Measurements from ENCODE around the gene ZBTB32.

The ZBTB32 gene

DNA sequence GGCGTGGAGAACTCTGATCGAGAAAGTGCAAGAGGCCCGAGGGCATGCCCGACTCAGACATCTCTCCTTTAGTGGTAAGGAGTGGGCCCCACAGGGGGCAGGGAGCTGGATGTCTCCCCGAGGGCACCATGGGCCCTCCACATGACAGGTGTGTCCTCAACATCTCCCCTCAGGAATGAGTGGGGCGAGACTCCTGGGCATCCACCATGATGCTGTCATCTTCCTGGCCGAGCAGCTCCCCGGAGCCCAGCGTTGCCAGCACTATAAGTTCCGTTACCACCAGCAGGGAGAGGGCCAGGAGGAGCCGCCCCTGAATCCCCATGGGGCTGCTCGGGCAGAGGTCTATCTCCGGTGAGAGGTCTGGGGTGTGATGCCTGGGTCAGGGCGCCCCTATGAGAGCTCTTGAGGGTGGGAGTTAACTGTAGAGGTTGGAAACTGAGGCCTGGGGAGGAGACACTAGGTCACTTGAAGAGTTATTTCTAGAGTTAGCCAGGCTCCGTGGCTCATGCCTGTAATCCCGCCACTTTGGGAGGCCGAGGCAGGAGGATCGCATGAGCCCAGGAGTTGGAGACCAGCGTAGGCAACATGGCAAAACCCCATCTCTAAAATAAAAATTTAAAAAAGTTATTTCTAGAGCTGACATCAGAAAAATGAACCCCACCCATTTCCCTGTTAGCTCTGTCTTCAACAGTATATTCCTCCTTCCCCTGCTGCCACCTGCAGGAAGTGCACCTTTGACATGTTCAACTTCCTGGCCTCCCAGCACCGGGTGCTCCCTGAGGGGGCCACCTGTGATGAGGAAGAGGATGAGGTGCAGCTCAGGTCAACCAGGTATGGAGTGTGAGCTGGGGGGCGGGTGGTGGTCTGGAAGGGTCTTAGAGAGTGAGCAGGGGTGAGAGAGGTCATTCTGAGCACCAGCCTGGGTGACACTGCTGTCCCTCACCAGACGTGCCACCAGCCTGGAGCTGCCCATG lies 32.8 kb downstream of the ZBTB32 start:
- no peak for DNase-seq (ENCODE audit: low read depth, low spot score)

DNA sequence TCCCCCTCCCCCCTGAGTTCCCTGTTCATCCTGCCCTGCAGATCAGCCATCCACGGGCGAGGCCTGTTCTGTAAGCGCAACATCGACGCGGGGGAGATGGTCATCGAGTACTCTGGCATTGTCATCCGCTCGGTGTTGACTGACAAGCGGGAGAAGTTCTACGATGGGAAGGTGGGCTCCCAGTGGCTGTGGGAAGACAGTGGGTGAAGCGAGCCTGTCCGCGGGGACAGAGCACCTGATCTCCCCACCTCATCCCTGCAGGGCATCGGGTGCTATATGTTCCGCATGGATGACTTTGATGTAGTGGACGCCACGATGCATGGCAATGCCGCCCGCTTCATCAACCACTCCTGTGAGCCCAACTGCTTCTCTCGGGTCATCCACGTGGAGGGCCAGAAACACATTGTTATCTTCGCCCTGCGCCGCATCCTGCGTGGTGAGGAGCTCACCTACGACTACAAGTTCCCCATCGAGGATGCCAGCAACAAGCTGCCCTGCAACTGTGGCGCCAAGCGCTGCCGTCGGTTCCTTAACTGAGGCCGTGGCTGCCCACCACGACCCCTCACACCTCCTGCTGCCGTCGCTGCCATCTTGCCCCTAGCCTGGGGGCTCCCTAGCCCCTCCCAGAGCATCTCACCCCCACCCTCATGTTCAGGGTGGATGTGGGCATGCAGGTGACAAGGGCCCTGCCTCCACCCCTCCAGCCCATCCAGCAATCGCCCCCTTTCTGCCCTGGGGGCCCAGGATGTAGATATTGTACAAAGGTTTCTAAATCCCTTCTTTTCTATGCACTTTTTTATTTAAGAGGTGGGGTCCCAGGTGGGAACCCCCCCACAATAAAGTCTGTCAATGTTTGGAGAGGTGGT lies 33.9 kb downstream of the ZBTB32 start:
- no peak for DNase-seq (ENCODE audit: low read depth, low spot score)

DNA sequence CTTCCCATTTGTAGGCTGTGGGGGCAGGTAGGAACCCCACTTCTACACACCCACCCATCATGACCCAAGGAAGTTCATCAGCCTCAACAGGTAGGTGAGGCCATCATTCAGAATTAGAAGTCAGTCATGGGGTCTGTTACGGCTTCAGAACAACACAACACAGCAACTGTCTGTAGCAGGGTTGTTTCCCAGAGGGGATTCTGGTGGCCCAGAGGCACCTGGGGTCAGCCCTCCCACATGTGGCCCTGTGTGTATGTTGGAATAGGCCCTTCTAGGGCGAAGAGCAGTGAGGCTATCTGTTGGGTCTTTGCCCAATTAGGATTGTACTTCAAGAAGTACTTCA lies 34.5 kb downstream of the ZBTB32 start:
- DNase-seq (ENCODE audit: low read depth, low spot score), result no peak

DNA sequence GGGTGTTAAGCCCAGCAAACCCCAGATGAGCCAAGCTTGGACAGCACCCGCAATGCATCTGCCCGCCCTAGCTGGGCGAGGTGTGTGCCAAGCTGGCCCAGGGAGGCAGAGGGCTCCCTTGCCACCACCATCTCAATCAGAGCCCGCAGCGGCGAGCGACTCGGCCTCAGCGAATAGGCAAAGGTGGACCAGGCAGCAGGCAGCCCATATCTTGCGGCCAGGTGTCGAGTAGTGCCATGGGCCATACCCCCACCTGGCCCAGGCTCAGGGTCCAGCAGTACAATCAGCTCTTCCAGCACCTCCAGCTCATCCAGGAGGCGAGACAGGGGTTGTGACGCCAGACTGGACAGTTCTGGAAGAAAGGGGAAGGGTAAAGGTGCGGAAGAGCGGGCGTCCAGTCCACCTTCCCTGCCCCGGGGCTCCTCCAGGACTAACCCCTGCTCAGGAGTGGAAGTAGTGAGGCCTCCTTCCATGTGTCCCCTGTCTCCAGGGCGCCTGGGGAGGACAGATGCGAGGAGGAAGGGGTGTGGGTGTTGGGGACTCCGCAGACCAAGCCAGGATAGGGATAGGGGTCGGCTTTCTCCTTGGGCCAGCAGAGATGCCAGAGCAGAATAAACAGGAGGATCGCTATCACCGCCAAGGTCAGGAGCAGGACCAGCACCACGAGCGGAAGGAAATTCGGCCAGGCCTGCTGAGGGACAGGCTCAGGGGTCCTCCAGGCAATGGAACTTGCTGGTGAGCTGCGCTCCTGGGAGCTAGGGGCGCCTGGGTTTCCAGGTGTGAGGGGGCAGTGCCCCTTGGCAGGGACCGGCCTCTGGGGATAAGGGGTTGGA lies 35.1 kb downstream of the ZBTB32 start:
- no peak for DNase-seq (ENCODE audit: low read depth, low spot score)

DNA sequence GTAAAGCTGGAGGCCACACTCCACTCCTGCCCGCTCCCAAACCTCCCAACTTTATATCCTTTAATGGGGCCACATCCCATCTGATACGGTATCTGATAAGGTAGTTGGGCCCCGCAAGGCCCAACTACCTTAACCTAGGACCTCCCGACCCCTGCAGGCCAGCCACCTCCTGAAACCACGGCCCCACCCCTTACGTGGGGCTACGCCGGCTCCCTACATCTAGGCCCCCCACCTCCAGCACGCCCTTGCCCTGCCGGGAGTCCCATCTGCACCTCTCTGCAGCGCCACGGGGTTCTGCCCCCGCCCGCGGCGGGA lies 35.7 kb downstream of the ZBTB32 start:
- no peak for DNase-seq (ENCODE audit: low read depth, low spot score)

DNA sequence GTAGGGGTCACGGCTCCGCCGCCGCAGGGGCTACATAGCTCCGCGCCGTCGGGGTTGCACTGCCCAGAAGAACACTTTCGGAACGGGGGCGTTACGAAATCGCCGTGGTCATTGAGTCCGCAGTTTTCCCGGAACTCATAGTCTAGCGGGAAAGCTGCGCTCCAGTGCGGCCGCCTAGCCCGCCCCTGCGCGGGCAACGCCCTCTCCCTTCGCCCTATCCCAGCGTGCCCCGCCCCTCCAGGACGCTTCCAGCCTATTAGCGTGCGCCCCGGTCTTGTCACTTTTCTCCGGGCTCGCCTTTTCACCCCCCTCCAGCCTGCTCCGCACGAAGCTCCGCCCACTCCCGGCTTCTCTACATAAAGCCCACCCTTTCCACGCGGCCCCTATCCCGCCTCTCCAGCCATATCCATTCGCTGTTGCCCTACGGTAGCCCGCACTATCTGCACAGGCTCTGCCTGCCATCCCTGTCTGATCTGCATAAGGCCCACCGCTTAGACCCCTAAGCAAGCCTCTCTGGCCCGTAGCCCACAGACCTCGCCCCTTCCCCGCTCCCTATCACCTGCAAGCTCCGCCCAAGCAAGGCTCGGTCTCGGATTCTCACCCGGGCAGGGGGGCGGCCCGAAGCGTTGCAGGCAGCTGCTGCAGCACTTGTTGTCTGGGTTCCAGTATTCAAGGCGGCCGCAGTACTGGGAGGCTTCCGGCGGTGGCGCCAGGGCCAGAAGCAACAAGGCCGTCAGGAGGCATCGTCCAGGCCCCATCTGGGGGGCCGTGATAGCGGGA lies 36.3 kb downstream of the ZBTB32 start:
- DNase-seq (ENCODE audit: low read depth, low spot score), result peak; percentile 89

DNA sequence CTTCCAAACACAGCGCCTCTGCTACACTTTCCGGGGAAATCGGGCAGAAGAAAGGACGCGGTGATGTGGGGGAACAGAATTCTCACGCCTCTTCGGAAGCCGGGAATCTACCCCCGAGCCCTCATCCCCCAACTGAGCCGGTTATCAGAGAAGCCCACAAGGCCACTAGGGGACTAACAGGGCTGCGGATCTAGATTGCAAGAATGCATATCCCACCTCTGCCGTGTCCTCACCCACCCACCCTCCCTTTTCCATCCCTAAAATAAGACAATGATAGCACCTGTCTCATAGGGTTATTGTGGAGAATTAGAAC lies 36.8 kb downstream of the ZBTB32 start:
- no peak for DNase-seq (ENCODE audit: low read depth, low spot score)

DNA sequence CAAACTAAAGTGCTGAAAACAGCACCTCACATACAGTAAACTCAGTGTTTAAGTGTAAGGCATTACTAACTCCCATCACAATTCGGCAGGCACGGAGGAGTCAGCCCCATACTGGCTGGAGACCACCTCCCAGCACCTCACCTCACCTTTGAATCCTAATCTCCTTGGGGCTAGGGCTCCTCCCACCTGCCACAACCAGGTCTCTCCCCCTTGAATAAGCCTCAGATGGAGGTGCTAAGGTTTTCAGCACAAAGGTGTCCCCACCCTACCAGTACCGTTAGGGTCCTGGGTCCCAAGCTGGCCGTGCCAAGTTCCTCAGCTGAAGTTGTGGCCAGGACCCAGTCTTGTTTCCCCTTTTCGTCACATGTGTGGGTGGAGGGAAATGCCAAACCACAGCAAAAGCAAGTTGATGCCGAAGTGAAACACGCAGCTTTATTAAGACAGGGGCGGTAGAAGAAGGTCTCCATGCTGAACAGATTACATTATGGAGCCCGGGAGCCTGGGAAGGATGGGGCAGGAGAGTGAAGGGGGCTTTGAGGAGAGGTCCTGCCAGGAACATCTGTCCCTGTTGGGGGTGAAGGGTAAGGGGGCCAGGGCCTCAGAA lies 37.9 kb downstream of the ZBTB32 start, which contains the start of gene IGFLR1:
IGFLR1 (minus strand) TSS at position 332 of the 604 bp plus-strand sequence. CDS start 1,272 bp downstream, outside the sequence.
- DNase-seq (ENCODE audit: low read depth, low spot score), result no peak

DNA sequence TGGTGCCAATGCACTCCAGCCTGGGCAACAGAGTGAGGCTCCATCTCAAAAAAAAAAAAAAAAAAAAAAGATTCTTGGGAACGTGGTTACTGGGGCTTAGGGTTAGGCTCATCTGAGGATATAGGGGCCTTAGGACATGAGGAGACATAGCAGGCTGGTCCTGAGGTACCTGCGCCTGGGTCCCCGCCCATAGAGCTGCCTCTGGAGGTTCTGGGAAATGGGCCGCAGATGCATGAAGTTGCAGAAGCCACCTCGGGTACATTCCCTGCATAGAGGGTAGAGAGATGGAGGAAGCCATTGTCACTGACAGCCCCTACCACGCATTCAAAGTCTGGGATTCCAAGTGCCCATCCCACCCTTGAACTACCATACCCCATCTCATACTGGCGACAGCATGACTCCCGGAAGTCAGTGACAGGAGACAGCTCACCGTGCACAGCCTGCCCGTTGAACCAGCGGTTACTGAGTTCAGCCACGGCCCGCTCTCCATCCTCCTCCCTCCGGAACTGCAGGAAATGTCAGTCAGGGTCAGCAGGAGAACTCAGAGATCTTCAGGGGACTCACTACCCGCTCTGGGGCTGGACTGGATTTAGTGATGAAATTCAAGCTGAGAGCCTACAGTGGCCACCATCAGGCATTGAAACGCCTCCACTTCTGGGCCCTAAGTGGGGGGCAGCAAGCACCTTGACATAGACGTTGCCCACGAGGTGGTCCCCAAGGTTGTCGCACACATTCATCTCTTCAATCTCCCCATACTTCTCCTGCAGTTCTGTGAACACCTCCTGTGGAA lies 39.5 kb downstream of the ZBTB32 start:
- DNase-seq (ENCODE audit: low read depth, low spot score), result no peak

DNA sequence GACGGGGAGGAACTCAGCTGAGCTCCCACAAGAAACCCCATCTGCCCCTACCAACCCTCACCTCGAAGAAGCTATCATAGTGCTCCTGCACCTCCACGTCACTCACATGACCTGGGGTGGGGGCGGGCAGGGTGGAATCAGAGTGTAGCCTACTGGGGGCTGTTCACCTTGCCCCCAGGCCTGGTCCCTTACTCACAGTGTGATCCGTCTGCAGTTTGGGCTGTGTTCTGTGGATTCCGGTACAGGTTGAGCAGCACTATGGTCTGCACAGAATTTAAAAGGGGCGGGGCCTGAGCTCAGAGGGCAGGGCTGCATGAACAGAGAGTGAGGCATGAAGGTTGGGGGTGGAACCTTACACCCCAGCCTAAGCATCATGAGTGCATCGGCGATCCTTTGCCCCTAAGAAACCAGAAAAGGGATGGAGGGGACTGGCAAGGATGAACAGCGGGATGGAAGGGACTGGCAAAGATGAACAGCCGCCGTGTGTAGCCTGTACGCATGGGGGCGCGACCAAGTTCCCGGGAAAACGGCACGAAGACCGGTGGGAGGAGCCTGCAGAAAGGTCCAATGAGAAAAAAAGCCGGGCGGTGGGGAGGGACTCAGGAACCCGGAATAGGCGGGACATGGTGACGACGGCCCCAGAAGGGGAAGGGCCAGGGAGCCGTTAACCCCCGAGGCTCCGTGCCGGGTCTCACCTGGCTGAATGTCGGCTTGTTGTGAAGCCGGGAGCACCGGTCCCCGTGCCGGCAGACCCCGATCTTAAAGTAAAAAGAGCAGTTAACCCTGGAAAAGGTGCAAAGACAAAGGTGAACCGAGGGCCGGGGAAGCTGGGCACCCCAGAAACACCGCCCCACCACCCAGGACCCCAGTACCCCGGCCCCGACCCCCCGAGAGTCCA lies 40.3 kb downstream of the ZBTB32 start:
- DNase-seq (ENCODE audit: low read depth, low spot score), result peak; percentile 83

DNA sequence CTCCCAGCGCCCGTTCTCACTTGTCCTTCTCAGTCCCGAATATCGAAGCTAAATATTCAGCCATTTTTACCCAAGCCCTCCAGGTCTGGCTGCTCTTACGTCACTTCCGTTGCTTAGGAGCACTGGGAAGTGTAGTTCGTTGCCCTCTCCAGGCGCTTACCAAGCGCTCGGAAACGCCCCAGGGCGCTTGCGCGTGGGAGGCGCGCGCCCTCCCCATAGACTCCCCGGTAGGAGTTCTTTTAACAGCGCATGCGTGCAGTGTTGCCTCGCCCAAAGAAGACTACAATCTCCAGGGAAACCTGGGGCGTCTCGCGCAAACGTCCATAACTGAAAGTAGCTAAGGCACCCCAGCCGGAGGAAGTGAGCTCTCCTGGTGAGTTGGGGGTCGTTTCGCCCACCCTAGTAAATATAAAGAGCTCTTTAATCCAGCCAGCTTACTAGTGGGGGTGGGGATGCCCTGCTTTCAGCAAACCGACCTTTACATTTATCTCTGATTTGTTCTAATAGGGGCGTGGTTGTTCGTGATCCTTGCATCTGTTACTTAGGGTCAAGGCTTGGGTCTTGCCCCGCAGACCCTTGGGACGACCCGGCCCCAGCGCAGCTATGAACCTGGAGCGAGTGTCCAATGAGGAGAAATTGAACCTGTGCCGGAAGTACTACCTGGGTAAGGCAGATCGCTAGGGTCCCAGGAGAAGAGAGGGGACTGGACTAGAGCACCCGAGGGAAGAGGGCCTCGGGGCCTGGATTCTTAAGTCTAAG lies 41.1 kb downstream of the ZBTB32 start, which contains the start of the genes PSENEN and U2AF1L4:
PSENEN (plus strand) TSS at position 324 of the 759 bp plus-strand sequence; CDS start at position 604, 280 bp downstream.
U2AF1L4 (minus strand) TSS at position 91 of the 759 bp plus-strand sequence; CDS start at position 64, 27 bp downstream.
- DNase-seq (ENCODE audit: low read depth, low spot score), result peak; percentile 98

DNA sequence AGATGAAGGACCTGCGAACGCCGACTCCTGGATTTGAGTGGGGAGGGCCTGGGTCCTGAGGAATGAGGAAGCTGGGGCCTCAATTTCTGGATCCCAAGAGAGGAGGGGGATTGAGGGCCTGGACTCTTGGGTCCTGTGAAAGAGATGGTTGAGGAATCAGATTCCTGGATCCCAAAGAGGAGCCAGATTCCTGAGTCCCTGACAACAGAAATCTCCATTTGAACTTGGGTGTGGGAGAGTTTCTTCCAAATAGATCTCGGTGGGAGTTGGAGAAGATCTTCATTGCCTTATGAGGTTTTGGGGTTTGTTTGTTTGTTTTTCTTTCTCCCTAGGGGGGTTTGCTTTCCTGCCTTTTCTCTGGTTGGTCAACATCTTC lies 41.7 kb downstream of the ZBTB32 start:
- DNase-seq (ENCODE audit: low read depth, low spot score), result no peak

DNA sequence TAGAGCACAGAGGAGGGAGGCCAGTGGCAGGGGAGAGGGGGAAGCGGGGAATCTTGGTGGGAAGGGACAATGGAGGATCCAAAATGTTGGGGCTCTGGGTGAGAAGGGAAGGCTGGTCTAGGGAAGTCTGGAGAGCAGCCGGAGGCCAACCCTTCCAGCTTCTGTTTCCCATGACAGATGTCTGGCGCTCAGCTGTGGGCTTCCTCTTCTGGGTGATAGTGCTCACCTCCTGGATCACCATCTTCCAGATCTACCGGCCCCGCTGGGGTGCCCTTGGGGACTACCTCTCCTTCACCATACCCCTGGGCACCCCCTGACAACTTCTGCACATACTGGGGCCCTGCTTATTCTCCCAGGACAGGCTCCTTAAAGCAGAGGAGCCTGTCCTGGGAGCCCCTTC lies 42.2 kb downstream of the ZBTB32 start:
- DNase-seq (ENCODE audit: low read depth, low spot score), result no peak

DNA sequence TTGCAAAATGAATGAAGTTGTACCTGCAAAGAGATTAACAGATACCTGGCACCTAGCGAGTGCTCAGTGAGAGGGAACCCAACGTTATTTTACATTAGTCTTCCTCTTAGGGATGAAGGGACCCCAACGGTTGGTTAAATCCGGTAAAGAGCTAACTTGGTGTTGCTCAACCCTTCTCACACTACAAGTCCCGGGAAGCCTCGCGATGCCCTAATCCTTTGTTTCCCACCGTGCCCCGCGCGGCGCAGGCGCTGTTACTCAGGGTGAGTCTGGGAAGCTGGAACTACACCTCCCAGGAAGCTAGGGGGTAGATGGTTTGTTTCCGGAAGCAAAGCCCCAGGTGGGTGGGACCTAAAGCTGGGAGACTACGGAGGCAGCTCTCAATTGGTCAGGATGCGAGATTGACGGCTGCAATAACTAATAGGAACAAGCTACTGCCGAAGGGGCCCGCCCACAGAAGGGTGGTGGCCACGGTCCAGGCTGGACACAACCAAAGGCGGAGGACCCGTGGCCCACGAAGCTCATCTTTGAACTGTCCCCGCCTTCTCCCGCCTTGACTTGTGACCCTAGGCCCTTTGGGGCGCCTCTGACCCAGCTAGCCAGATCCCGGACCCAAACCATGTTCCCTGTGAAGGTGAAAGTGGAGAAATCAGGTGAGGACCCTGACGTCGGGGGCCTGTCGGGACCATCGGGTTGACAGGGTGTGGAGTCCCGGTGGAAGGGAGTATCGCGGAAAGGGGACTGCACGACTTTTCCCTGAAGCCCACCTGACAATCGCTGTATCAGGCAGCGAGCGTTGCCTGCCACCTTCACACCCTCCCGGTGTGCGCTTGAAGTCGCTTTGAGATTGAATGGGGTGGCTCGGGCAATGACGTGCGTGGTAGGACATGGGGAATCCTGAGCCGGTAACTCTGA lies 44.0 kb downstream of the ZBTB32 start, which contains the start of gene LIN37:
LIN37 (plus strand) TSS at position 471 of the 915 bp plus-strand sequence; CDS start at position 620, 149 bp downstream.
- peak; percentile 99 for DNase-seq (ENCODE audit: low read depth, low spot score)

DNA sequence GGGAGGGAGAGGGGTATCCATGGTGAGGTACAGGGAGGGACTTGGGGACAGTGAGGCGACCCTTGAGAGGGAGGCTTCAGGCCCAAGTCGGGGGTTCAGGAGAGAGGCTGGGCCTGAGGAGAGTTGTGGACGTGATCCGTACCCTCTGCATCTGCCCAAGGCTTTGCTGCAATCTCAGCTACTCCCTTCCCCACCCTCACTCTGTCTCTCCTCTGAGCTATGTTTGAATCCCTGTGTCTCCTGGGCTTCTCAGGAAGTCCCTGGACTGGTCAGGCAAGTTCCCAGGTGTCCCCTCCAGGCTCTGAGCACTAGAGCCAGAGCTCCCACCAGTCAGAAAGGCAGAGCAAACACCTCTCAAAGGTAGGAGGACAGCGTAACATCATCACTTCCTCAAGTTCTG lies 45.8 kb downstream of the ZBTB32 start:
- DNase-seq (ENCODE audit: low read depth, low spot score), result no peak
